Neural cell (in vitro differentiated cells): ENCODE results near the gene TPI1. TPM values are rescaled to one million over a fixed set of nuclear protein-coding genes. Genes with fewer than 3 reads are reported as not detected.

Source experiments
- H2AFZ ChIP-seq: fragments of 200-600, 300-800 bp; sonication (generic), shearing (Covaris generic); 2 replicates; pipeline ENCODE4 v1.6.0; 2014; ENCODE audit warnings: low read depth, mild to moderate bottlenecking, antibody characterized with exemption, low read length, moderate library complexity
- H3F3A ChIP-seq: fragments of 200-600 bp; shearing (Covaris generic); 2 replicates; pipeline ENCODE4 v1.6.1; 2016; ENCODE audit warnings: mild to moderate bottlenecking, moderate library complexity, mixed read lengths, antibody characterized with exemption, low read length; ENCODE audit not compliant: insufficient read depth, poor library complexity, severe bottlenecking
- H3K27ac ChIP-seq: fragments of 200-600, 300-800 bp; sonication (generic), shearing (Covaris generic); 2 replicates; pipeline ENCODE4 v1.5.1; 2014; ENCODE audit warnings: mild to moderate bottlenecking, low read length, moderate library complexity
- H3K27me3 ChIP-seq: fragments of 300-800, 200-600 bp; sonication (generic), shearing (Covaris generic); 2 replicates; pipeline ENCODE4 v1.6.0; 2014; ENCODE audit warnings: mild to moderate bottlenecking, low read depth, low read length, moderate library complexity; ENCODE audit not compliant: insufficient read depth
- H3K36me3 ChIP-seq: fragments of 300-800, 200-600 bp; sonication (generic), shearing (Covaris generic); 2 replicates; pipeline ENCODE4 v1.5.1; 2014; ENCODE audit warnings: mild to moderate bottlenecking, antibody characterized with exemption, low read length, moderate library complexity; ENCODE audit not compliant: insufficient read depth
- H3K4me2 ChIP-seq: fragments of 300-800, 200-600 bp; sonication (generic), shearing (Covaris generic); 2 replicates; pipeline ENCODE4 v1.6.0; 2014; ENCODE audit warnings: mild to moderate bottlenecking, low read length
- H3K4me3 ChIP-seq: fragments of 300-800, 200-600 bp; sonication (generic), shearing (Covaris generic); 2 replicates; pipeline ENCODE4 v1.5.1; 2014; ENCODE audit warnings: mild to moderate bottlenecking, low read length, moderate library complexity
- H3K79me2 ChIP-seq: fragments of 200-600 bp; shearing (Covaris generic); replicated peaks from 2 replicates; pipeline ENCODE4 v1.6.0; 2014; ENCODE audit warnings: mild to moderate bottlenecking, low read length, moderate library complexity; ENCODE audit not compliant: insufficient read depth
- H3K9ac ChIP-seq: fragments of 300-800, 200-600 bp; sonication (generic), shearing (Covaris generic); 2 replicates; pipeline ENCODE4 v1.6.1; 2016; ENCODE audit warnings: mild to moderate bottlenecking, low read length, mixed read lengths
- H3K9me2 ChIP-seq: fragments of 200-600 bp; shearing (Covaris generic); 2 replicates; pipeline ENCODE4 v1.6.1; 2016; ENCODE audit warnings: mild to moderate bottlenecking, low read length, mixed read lengths; ENCODE audit not compliant: insufficient read depth
- H3K9me3 ChIP-seq: fragments of 200-600, 300-800 bp; sonication (generic), shearing (Covaris generic); 2 replicates; pipeline ENCODE4 v1.6.1; 2016; ENCODE audit warnings: mild to moderate bottlenecking, mixed run types, low read length, moderate library complexity, mixed read lengths
- H4K20me1 ChIP-seq: fragments of 200-600 bp; shearing (Covaris generic); 2 replicates; pipeline ENCODE4 v1.6.1; 2016; ENCODE audit warnings: mild to moderate bottlenecking, mixed run types; ENCODE audit not compliant: insufficient read depth
- EZH2 ChIP-seq: fragments of 200-600, 300-800 bp; shearing (Covaris generic), sonication (generic); IDR thresholded peaks from 2 replicates; pipeline ENCODE4 v1.6.1; 2014; ENCODE audit warnings: antibody characterized with exemption, low read length, borderline replicate concordance, mild to moderate bottlenecking; ENCODE audit not compliant: insufficient read depth, poor library complexity, severe bottlenecking
- MXI1 ChIP-seq: fragments of 450-650 bp; conservative IDR thresholded peaks from 2 replicates; pipeline ENCODE4 v1.6.1; 2014; ENCODE audit warnings: antibody characterized with exemption, mild to moderate bottlenecking; ENCODE audit not compliant: poor library complexity, severe bottlenecking
- POLR2AphosphoS5 ChIP-seq: IDR thresholded peaks from 2 replicates; pipeline ENCODE4 v1.6.1; 2012
- RAD21 ChIP-seq: fragments of 450-650 bp; conservative IDR thresholded peaks from 2 replicates; pipeline ENCODE4 v1.6.1; 2014; ENCODE audit warnings: antibody characterized with exemption, mild to moderate bottlenecking, moderate library complexity
- SMC3 ChIP-seq: fragments of 450-650 bp; conservative IDR thresholded peaks from 2 replicates; pipeline ENCODE4 v1.6.1; 2014; ENCODE audit warnings: antibody characterized with exemption, mild to moderate bottlenecking, moderate library complexity; ENCODE audit not compliant: poor library complexity
- TAF1 ChIP-seq: IDR thresholded peaks from 2 replicates; pipeline ENCODE4 v1.6.1; 2012; ENCODE audit warnings: low read depth
- polyA plus RNA-seq: library from polyadenylated mRNA; depleted of rRNA; stranded (reverse); fragments of >200 nt; gene quantifications from 2 replicates; pipeline ENCODE4 v1.2.3, GENCODE V29; 2014
- TF ChIP-seq, protein P1 (sequence below): fragments of 450-650 bp; IDR thresholded peaks from 2 replicates; pipeline ENCODE4 v1.5.1; 2014; ENCODE audit warnings: antibody characterized with exemption, mild to moderate bottlenecking, moderate library complexity; ENCODE audit not compliant: poor library complexity, severe bottlenecking
- TF ChIP-seq, protein P2 (sequence below): IDR thresholded peaks from 2 replicates; pipeline ENCODE4 v1.6.1; 2012; ENCODE audit warnings: borderline replicate concordance

TPI1 gene
- polyA plus RNA-seq, 1 donor from 2014 or later, result 288 TPM

DNA sequence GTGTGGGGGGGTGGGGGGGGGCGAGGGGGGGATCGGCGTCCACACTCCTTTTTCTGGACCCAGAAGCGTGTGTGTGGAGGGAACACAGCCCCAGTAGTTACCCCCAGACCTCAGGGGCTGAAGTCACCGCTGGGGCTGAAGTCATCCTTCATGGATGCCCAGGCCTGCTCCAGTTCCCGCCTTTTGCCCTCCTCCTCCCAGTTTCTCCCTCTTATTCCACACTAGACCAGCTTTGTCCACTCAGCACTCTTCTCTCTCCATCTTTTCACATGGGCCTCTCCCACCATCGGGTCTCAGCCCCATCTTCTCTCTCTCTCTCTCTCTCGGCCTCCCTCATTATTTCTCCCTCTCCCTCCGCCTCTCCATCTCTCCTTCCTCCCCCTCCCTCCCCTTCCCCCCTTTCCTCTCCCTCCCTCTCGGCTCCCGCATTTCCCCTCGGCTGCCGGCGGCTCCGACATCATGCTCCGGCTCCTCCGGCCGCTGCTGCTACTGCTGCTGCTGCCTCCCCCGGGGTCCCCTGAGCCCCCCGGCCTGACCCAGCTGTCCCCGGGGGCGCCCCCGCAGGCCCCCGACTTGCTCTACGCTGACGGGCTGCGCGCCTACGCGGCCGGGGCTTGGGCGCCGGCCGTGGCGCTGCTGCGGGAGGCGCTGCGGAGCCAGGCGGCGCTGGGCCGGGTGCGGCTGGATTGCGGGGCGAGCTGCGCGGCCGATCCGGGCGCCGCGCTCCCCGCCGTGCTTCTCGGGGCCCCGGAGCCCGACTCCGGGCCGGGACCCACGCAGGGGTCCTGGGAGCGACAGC is 39.1 kb upstream of the TPI1 start, which contains the start of gene P3H3:
Gene P3H3, plus strand, starts transcription at position 426 of the 799 bp plus-strand sequence. Its CDS starts 34 bp downstream, at position 460.
- Histone ChIP-seq H3K4me3 (peak within 1 kb of the TSS; percentile 99), H3K27me3 (no peaks in the 10 kb centered on the region), H3K9me3 (no peaks in the 10 kb centered on the region), H3K27ac (peak within 1 kb of the TSS; percentile 94), H2AFZ (peak within 1 kb of the TSS; percentile 23), H3K4me2 (peak within 1 kb of the TSS; percentile 99), H3F3A (peaks cover 10% of the 10 kb centered on the region), H3K9me2 (no peaks in the 10 kb centered on the region), H3K36me3 (no peaks in the 10 kb centered on the region), H4K20me1 (no peaks in the 10 kb centered on the region), H3K79me2 (peaks cover 17% of the 10 kb centered on the region), H3K9ac (peak within 1 kb of the TSS; percentile 95)
- TF ChIP-seq, protein P1, sequence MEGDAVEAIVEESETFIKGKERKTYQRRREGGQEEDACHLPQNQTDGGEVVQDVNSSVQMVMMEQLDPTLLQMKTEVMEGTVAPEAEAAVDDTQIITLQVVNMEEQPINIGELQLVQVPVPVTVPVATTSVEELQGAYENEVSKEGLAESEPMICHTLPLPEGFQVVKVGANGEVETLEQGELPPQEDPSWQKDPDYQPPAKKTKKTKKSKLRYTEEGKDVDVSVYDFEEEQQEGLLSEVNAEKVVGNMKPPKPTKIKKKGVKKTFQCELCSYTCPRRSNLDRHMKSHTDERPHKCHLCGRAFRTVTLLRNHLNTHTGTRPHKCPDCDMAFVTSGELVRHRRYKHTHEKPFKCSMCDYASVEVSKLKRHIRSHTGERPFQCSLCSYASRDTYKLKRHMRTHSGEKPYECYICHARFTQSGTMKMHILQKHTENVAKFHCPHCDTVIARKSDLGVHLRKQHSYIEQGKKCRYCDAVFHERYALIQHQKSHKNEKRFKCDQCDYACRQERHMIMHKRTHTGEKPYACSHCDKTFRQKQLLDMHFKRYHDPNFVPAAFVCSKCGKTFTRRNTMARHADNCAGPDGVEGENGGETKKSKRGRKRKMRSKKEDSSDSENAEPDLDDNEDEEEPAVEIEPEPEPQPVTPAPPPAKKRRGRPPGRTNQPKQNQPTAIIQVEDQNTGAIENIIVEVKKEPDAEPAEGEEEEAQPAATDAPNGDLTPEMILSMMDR, result peak; percentile 54
- TF ChIP-seq TAF1 (peak; percentile 41), POLR2AphosphoS5 (peak; percentile 75), MXI1 (no peak), RAD21 (peak; percentile 10)
- TF ChIP-seq, protein P2, sequence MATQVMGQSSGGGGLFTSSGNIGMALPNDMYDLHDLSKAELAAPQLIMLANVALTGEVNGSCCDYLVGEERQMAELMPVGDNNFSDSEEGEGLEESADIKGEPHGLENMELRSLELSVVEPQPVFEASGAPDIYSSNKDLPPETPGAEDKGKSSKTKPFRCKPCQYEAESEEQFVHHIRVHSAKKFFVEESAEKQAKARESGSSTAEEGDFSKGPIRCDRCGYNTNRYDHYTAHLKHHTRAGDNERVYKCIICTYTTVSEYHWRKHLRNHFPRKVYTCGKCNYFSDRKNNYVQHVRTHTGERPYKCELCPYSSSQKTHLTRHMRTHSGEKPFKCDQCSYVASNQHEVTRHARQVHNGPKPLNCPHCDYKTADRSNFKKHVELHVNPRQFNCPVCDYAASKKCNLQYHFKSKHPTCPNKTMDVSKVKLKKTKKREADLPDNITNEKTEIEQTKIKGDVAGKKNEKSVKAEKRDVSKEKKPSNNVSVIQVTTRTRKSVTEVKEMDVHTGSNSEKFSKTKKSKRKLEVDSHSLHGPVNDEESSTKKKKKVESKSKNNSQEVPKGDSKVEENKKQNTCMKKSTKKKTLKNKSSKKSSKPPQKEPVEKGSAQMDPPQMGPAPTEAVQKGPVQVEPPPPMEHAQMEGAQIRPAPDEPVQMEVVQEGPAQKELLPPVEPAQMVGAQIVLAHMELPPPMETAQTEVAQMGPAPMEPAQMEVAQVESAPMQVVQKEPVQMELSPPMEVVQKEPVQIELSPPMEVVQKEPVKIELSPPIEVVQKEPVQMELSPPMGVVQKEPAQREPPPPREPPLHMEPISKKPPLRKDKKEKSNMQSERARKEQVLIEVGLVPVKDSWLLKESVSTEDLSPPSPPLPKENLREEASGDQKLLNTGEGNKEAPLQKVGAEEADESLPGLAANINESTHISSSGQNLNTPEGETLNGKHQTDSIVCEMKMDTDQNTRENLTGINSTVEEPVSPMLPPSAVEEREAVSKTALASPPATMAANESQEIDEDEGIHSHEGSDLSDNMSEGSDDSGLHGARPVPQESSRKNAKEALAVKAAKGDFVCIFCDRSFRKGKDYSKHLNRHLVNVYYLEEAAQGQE, result peak; percentile 30

DNA sequence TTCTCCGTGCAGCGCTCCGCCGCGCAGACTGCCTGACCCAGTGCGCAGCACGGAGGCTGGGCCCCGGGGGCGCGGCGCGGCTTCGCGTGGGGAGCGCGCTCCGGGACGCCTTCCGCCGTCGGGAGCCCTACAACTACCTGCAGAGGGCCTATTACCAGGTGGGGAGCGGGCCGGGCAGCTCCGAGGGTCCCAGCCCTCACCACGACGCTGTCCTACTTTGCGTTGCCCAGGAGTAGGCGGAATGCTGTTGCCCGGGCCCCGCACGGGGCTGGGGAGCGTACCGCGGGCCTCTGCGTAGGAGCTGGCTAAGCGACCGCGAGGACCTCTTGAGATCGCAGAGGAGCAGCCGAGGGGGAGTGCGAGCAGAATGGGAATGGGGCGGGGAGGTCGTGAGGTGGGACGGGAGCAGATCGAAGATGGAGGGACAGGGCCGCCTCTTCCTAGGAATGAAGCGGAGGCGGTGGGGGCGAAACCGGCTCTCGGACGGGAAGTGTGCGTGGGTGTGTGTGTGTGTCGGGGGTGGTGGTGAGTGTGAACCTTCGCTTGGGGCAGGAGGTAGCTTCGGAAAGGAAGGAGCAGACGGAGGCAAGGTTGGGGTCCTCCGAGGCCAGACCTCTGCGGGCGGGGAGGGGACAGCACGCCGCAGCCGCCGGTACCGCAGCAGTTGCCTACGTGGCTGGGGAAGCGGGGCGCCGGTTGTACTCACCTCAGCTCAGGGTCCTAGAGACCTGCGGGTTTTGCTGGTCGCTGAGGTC is 38.4 kb upstream of the TPI1 start:
- Histone ChIP-seq H3K27me3 (no peaks in the 10 kb centered on the region), H3K27ac (peak overlapping the region; percentile 94), H3K79me2 (peaks cover 17% of the 10 kb centered on the region), H3K9ac (peak overlapping the region; percentile 95), H2AFZ (peak overlapping the region; percentile 23), H3K4me3 (peak overlapping the region; percentile 99), H3K4me2 (peak overlapping the region; percentile 99), H3K9me2 (no peaks in the 10 kb centered on the region), H3K36me3 (no peaks in the 10 kb centered on the region), H4K20me1 (no peaks in the 10 kb centered on the region), H3K9me3 (no peaks in the 10 kb centered on the region), H3F3A (peaks cover 10% of the 10 kb centered on the region)
- TF ChIP-seq TAF1 (peak; percentile 27), EZH2 (no peak), RAD21 (no peak), POLR2AphosphoS5 (peak; percentile 93), MXI1 (peak; percentile 83), SMC3 (peak; percentile 46)
- TF ChIP-seq, protein P2, result no peak
- TF ChIP-seq, protein P1, result peak; percentile 17
